ENCODE measurements around the gene ABHD4.

Gene ABHD4

DNA sequence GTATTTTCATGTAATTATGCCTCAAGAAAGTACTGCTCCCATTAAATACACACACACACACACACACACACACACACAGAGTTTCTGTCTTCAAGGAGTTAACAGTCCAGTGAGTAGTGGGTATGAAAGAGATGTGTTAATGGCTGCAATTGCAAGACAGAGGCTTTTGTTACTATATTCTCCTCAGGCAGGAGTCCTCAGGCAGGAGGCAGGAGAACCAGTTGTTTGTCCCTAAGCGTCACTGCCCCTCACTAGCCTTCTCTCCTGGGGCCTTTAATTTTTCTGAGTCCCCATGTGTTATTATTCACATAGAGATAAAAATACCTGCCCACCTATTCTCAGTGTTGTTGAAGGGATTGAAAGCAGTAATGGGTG lies 40.3 kb upstream of the ABHD4 start:
- DNase-seq (ENCODE audit: insufficient read length, low spot score) (no peak), FAIRE-seq (no peak)
- TF ChIP-seq, protein P1, sequence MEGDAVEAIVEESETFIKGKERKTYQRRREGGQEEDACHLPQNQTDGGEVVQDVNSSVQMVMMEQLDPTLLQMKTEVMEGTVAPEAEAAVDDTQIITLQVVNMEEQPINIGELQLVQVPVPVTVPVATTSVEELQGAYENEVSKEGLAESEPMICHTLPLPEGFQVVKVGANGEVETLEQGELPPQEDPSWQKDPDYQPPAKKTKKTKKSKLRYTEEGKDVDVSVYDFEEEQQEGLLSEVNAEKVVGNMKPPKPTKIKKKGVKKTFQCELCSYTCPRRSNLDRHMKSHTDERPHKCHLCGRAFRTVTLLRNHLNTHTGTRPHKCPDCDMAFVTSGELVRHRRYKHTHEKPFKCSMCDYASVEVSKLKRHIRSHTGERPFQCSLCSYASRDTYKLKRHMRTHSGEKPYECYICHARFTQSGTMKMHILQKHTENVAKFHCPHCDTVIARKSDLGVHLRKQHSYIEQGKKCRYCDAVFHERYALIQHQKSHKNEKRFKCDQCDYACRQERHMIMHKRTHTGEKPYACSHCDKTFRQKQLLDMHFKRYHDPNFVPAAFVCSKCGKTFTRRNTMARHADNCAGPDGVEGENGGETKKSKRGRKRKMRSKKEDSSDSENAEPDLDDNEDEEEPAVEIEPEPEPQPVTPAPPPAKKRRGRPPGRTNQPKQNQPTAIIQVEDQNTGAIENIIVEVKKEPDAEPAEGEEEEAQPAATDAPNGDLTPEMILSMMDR (IDR thresholded peaks at IDR 0.05; ENCODE audit: insufficient read depth, missing control alignments), result no peak

- FAIRE-seq, result no peak
- no peak for DNase-seq (ENCODE audit: insufficient read length, low spot score)
- TF ChIP-seq, protein P1 (IDR thresholded peaks at IDR 0.05; ENCODE audit: insufficient read depth, missing control alignments), result no peak
Observed at GRCh38 chr14:22558221-22558913, 39.7 kb upstream of the ABHD4 start.

- DNase-seq (ENCODE audit: insufficient read length, low spot score) (no peak), FAIRE-seq (no peak)
- TF ChIP-seq, protein P1 (IDR thresholded peaks at IDR 0.05; ENCODE audit: insufficient read depth, missing control alignments), result no peak
Observed at GRCh38 chr14:22559041-22559440, 39.1 kb upstream of the ABHD4 start.

- TF ChIP-seq, protein P1 (IDR thresholded peaks at IDR 0.05; ENCODE audit: insufficient read depth, missing control alignments), result no peak
- DNase-seq (ENCODE audit: insufficient read length, low spot score) (no peak), FAIRE-seq (no peak)
Observed at GRCh38 chr14:22560662-22561365, 37.3 kb upstream of the ABHD4 start.

- FAIRE-seq, result no peak
- DNase-seq (ENCODE audit: insufficient read length, low spot score), result no peak
- TF ChIP-seq, protein P1 (IDR thresholded peaks at IDR 0.05; ENCODE audit: insufficient read depth, missing control alignments), result no peak
Observed at GRCh38 chr14:22561366-22561660, 36.8 kb upstream of the ABHD4 start.

- FAIRE-seq, result no peak
- no peak for DNase-seq (ENCODE audit: insufficient read length, low spot score)
- TF ChIP-seq, protein P1 (IDR thresholded peaks at IDR 0.05; ENCODE audit: insufficient read depth, missing control alignments), result no peak
Observed at GRCh38 chr14:22561661-22562579, 36.2 kb upstream of the ABHD4 start.
